PC-3 (cell line): ENCODE measurements around the gene EEF1A2. TPM values are rescaled to one million over a fixed set of nuclear protein-coding genes. Genes with fewer than 3 reads are reported as not detected.

Experiments
- ATAC-seq: fragments of 200-7000 bp; cut with Tn5 transposase; 2 replicates; pipeline ENCODE4 v1.9.1; 2020; ENCODE audit warnings: mild to moderate bottlenecking, moderate library complexity
- BruUV-seq: library from RNA; stranded (reverse); fragments of 400-500 nt; replicated peaks from 2 replicates; lab custom pipeline; 2021; lab: Mats Ljungman, UMichigan
- CTCF ChIA-PET: fragments of 300-600 bp; sonication (Branson Sonifier 250); formaldehyde crosslinking; loops from one replicate; lab custom pipeline; 2022; ENCODE audit warnings: antibody characterized with exemption; lab: Charles Lee
- POLR2A ChIA-PET: fragments of 300-600 bp; sonication (Branson Sonifier 250); formaldehyde crosslinking; loops from one replicate; lab custom pipeline; 2022; ENCODE audit warnings: antibody characterized with exemption; ENCODE audit not compliant: unreplicated experiment; lab: Charles Lee
- DNase-seq: peaks from one replicate; pipeline ENCODE4 v3.0.0-alpha.2; 2015
- H2AFZ ChIP-seq: fragments of 300-600 bp; sonication (generic); 2 replicates; pipeline ENCODE4 v1.6.0; 2016; ENCODE audit warnings: antibody characterized with exemption, low read length
- H3F3A ChIP-seq: fragments of 300-600 bp; sonication (generic); one replicate; pipeline ENCODE4 v1.6.0; 2017; ENCODE audit warnings: antibody characterized with exemption, low read length, control low read depth, mild to moderate bottlenecking; ENCODE audit not compliant: unreplicated experiment
- H3K27ac ChIP-seq: fragments of 300-600 bp; sonication (generic); 2 replicates; pipeline ENCODE4 v1.5.1; 2016; ENCODE audit warnings: mild to moderate bottlenecking, low read length
- H3K27me3 ChIP-seq: fragments of 300-600 bp; sonication (generic); 2 replicates; pipeline ENCODE4 v1.6.1; 2016; ENCODE audit warnings: low read length, mixed read lengths
- H3K36me3 ChIP-seq: fragments of 300-600 bp; sonication (generic); 2 replicates; pipeline ENCODE4 v1.6.1; 2016; ENCODE audit warnings: low read depth, mixed run types, low read length, mixed read lengths
- H3K4me1 ChIP-seq: fragments of 300-600 bp; sonication (generic); 2 replicates; pipeline ENCODE4 v1.5.1; 2016; ENCODE audit warnings: low read length; ENCODE audit not compliant: insufficient read depth
- H3K4me2 ChIP-seq: fragments of 300-600 bp; sonication (generic); 2 replicates; pipeline ENCODE4 v1.6.0; 2016; ENCODE audit warnings: low read length
- H3K4me3 ChIP-seq: fragments of 300-600 bp; sonication (generic); 2 replicates; pipeline ENCODE4 v1.5.1; 2016; ENCODE audit warnings: mild to moderate bottlenecking, low read length, mixed read lengths
- H3K79me2 ChIP-seq: fragments of 300-600 bp; sonication (generic); 2 replicates; pipeline ENCODE4 v1.6.1; 2017; ENCODE audit warnings: low read length, mixed read lengths
- H3K9ac ChIP-seq: fragments of 300-600 bp; sonication (generic); 2 replicates; pipeline ENCODE4 v1.6.0; 2016; ENCODE audit warnings: mild to moderate bottlenecking, low read length
- H3K9me2 ChIP-seq: fragments of 300-600 bp; sonication (generic); replicated peaks from 2 replicates; pipeline ENCODE4 v1.6.1; 2016; ENCODE audit warnings: mixed run types, low read length, mixed read lengths
- H3K9me3 ChIP-seq: fragments of 300-600 bp; sonication (generic); 2 replicates; pipeline ENCODE4 v1.6.1; 2016; ENCODE audit warnings: low read length, mixed read lengths
- H4K20me1 ChIP-seq: fragments of 300-600 bp; sonication (generic); 2 replicates; pipeline ENCODE4 v1.6.1; 2016; ENCODE audit warnings: low read length, mixed read lengths
- EZH2 ChIP-seq: fragments of 300-600 bp; sonication (generic); IDR thresholded peaks from one replicate; pipeline ENCODE4 v1.6.1; 2017; ENCODE audit warnings: antibody characterized with exemption, mild to moderate bottlenecking, low read length; ENCODE audit not compliant: unreplicated experiment
- EZH2phosphoT487 ChIP-seq: fragments of 300-600 bp; sonication (generic); IDR thresholded peaks from 2 replicates; pipeline ENCODE4 v1.6.1; 2018; ENCODE audit warnings: mild to moderate bottlenecking, antibody characterized with exemption, low read length, borderline replicate concordance
- intact Hi-C: fragments of 100-400 bp; cut with micrococcal nuclease; formaldehyde crosslinking; loops from 2 replicates; pipeline ENCODE4 v1.9.0; 2023
- total RNA-seq: library from RNA; depleted of rRNA; stranded (reverse); fragments of >200 nt; gene quantifications from 2 replicates; pipeline ENCODE4 v1.2.3, GENCODE V29; 2014
- TF ChIP-seq, protein P1 (sequence below): fragments of 300-600 bp; sonication (generic); conservative IDR thresholded peaks from 2 replicates; pipeline ENCODE4 v1.5.1; 2017; ENCODE audit warnings: antibody characterized with exemption, low read depth, mild to moderate bottlenecking, low read length

EEF1A2 gene
- total RNA-seq, 1 experiment from 2014 or later, result 463 TPM

DNA sequence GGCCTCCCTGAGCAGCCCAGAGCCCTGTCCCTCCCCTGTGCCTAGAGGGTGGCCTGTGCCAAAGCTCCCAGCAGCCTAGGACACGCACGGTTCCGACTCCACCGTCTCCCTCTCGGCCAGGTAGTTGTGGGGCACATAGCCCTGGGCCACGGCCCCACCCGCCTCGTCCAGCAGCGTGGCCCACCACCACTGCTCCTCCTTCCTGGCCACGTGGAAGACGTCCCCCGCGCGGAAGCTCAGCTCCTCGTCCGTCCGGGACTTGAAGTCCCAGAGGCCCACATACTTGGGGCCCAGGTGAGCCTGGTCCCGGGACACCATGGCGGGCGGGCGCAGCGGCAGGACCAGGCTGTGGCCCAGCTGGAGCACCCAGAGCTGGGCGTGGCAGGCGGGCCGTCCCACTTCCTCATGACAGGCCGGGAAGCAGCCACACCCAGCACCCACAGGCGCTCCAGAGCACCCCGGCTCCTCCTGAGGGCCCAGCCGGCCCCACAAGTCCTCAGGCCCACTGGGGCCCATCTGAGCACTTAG is 38.2 kb upstream of the EEF1A2 start, which contains the start of gene PTK6:
Gene PTK6, minus strand, starts transcription at position 380 of the 528 bp plus-strand sequence. Its CDS starts 62 bp downstream, at position 318.
- peak; percentile 57 for ATAC-seq
- TF ChIP-seq EZH2, result no peak
- CTCF ChIA-PET, result interaction anchor here (0.5 to 2.7 kb wide), 9 partner anchors 17 to 339 kb away, joined by 3 to 76 read pairs (median 4); partner anchors contain the start of genes HELZ2, PPDPF and TPD52L2
- Histone ChIP-seq H3K9me3 (no peaks in the 10 kb centered on the region), H3K36me3 (no peaks in the 10 kb centered on the region), H3K27me3 (no peaks in the 10 kb centered on the region), H3K9ac (peak within 1 kb of the TSS; percentile 83), H2AFZ (peak within 1 kb of the TSS; percentile 64), H3F3A (no peaks in the 10 kb centered on the region), H3K4me3 (peak within 1 kb of the TSS; percentile 84), H3K27ac (peak within 1 kb of the TSS; percentile 85), H4K20me1 (no peaks in the 10 kb centered on the region), H3K4me1 (peaks cover 33% of the 10 kb centered on the region), H3K79me2 (peaks cover 11% of the 10 kb centered on the region), H3K4me2 (peak within 1 kb of the TSS; percentile 100), H3K9me2 (no peaks in the 10 kb centered on the region)
- peak; percentile 75 for DNase-seq
- POLR2A ChIA-PET, result interaction anchor here (0.5 to 2.2 kb wide), 7 partner anchors 13 to 565 kb away, joined by 3 to 24 read pairs (median 5); partner anchors contain the start of genes GMEB2 and PPDPF
- intact Hi-C loops, result loop anchor here (2.0 to 5.0 kb wide), 6 partner anchors 44 to 420 kb away; partner anchors contain the start of genes GMEB2 and UCKL1
- BruUV-seq, result no TSS peak

DNA sequence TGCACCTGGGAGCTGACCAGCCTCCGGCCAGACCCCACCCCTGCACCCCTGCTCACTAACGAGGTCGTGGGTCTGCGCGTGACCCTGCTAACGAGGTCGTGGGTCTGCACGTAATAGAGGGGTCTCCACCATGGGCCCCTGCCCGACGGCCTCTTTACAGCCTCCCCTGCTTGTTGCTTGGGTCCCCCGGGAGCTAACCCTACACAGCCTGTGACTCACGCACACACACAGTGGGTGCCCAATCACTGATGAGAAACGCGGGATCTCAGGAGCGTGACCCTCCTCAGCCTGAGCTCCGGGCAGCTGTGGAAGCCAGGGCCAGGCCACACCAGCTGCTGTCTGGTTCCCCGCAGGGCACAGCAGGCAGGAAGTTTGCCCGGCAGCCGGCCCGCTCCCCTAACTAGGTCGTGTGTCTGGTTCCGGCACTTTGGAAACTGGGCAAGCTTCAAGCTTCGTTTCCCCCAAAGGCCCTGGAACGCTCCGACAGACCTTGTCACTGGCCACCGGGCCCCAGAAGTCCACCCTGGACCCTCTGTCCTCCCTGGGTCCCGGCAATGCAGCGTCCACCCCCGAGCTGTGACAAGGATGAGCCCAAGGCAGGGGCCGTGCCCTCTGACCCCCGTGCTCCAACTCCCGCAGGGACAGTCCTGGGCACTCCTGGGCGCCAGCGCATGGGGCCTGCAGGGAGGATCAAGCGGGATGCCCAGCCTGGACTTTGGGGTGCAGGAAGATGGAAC is 37.5 kb upstream of the EEF1A2 start:
- peak overlapping the region; percentile 84 for H3K4me3 ChIP-seq
- ATAC-seq, result peak; percentile 3

More for the DNA sequence above, 37.5 kb upstream of the EEF1A2 start:
- no peaks in the 10 kb centered on the region for H4K20me1 ChIP-seq
- peak overlapping the region; percentile 64 for H2AFZ ChIP-seq
- H3K27me3 ChIP-seq, result no peaks in the 10 kb centered on the region
- peaks cover 11% of the 10 kb centered on the region for H3K79me2 ChIP-seq
- BruUV-seq, result no TSS peak
- no peaks in the 10 kb centered on the region for H3K36me3 ChIP-seq
- POLR2A ChIA-PET, result interaction anchor here (0.5 to 2.2 kb wide), 8 partner anchors 13 to 719 kb away, joined by 3 to 24 read pairs (median 4); partner anchors contain the start of genes GMEB2, PCMTD2 and PPDPF
- CTCF ChIA-PET, result interaction anchor here (2.7 kb wide), 1 partner anchor 105 kb away, joined by 76 read pairs; no protein-coding TSS in a partner anchor
- peaks cover 33% of the 10 kb centered on the region for H3K4me1 ChIP-seq
- peak overlapping the region; percentile 85 for H3K27ac ChIP-seq
- intact Hi-C loops, result loop anchor here (2.0 to 5.0 kb wide), 6 partner anchors 44 to 421 kb away; partner anchors contain the start of genes GMEB2 and UCKL1
- no peaks in the 10 kb centered on the region for H3F3A ChIP-seq
- DNase-seq, result peak; percentile 72
- TF ChIP-seq, protein P1, sequence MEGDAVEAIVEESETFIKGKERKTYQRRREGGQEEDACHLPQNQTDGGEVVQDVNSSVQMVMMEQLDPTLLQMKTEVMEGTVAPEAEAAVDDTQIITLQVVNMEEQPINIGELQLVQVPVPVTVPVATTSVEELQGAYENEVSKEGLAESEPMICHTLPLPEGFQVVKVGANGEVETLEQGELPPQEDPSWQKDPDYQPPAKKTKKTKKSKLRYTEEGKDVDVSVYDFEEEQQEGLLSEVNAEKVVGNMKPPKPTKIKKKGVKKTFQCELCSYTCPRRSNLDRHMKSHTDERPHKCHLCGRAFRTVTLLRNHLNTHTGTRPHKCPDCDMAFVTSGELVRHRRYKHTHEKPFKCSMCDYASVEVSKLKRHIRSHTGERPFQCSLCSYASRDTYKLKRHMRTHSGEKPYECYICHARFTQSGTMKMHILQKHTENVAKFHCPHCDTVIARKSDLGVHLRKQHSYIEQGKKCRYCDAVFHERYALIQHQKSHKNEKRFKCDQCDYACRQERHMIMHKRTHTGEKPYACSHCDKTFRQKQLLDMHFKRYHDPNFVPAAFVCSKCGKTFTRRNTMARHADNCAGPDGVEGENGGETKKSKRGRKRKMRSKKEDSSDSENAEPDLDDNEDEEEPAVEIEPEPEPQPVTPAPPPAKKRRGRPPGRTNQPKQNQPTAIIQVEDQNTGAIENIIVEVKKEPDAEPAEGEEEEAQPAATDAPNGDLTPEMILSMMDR, result no peak
- TF ChIP-seq EZH2phosphoT487 (no peak), EZH2 (no peak)
- H3K9me3 ChIP-seq, result no peaks in the 10 kb centered on the region
- H3K9me2 ChIP-seq, result no peaks in the 10 kb centered on the region
- H3K4me2 ChIP-seq, result peak overlapping the region; percentile 100
- peak overlapping the region; percentile 83 for H3K9ac ChIP-seq
